Measurements from ENCODE around the gene LDAF1. TPM values are rescaled to one million over a fixed set of nuclear protein-coding genes. Genes with fewer than 3 reads are reported as not detected.

Gene LDAF1
- total RNA-seq, 2 experiments from 2014 or later, result 11.0 to 11.2 TPM

DNA sequence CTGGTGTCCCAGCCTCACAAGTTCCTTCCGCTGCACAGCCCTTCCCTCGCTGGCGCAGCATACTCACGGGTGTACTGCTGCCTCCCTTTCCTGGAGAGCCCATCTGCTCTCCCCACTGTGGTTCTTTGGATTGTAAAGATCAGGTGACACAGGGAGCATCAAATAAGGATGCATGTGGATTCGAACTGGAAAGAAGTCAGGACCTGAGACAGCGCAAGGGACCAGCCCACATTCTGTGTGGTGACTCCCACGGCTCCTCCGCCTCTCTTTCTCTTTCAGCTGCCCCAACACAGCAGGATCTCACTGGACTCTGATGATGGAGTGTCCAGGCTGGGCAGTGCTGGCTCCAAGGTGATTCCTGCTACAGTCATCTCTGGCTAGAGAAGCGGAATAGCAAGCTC, 8.1 kb downstream of the LDAF1 start:
- DNase-seq, result no peak
- intact Hi-C loops (cut with DNase I, micrococcal nuclease), result no loop called here
- Histone ChIP-seq H3K4me1 (ENCODE audit: insufficient read depth, low read length) (peaks cover 2% of the 10 kb centered on the region), H3K9me3 (ENCODE audit: control insufficient read depth in 1 of 2, insufficient read depth in 1 of 2, low read length in 2 of 2) (no peaks in the 10 kb centered on the region), H3K27ac (ENCODE audit: low read depth in 1 of 2, low read length in 2 of 2) (no peak overlapping the region), H3K36me3 (ENCODE audit: insufficient read depth, low read length) (peaks cover 22% of the 10 kb centered on the region), H3K4me3 (ENCODE audit: low read length) (no peak overlapping the region), H3K27me3 (ENCODE audit: control insufficient read depth in 1 of 2, insufficient read depth in 2 of 2, low read length in 2 of 2) (no peaks in the 10 kb centered on the region)
- ChIA-PET CTCF (no interaction called here), POLR2A (interaction anchor here (1.0 kb wide), 1 partner anchor 8 kb away, joined by 4 read pairs; the partner anchor contains the start of gene LDAF1)
- Mint-ChIP-seq H3K27me3 (no peaks in the 10 kb centered on the region), H3K27ac (no peak overlapping the region), H3K4me1 (ENCODE audit: low read depth) (no peaks in the 10 kb centered on the region), H3K36me3 (ENCODE audit: low read depth) (peaks cover 62% of the 10 kb centered on the region), H3K9me3 (no peaks in the 10 kb centered on the region), H3K4me3 (no peak overlapping the region)
- TF ChIP-seq, protein P1, sequence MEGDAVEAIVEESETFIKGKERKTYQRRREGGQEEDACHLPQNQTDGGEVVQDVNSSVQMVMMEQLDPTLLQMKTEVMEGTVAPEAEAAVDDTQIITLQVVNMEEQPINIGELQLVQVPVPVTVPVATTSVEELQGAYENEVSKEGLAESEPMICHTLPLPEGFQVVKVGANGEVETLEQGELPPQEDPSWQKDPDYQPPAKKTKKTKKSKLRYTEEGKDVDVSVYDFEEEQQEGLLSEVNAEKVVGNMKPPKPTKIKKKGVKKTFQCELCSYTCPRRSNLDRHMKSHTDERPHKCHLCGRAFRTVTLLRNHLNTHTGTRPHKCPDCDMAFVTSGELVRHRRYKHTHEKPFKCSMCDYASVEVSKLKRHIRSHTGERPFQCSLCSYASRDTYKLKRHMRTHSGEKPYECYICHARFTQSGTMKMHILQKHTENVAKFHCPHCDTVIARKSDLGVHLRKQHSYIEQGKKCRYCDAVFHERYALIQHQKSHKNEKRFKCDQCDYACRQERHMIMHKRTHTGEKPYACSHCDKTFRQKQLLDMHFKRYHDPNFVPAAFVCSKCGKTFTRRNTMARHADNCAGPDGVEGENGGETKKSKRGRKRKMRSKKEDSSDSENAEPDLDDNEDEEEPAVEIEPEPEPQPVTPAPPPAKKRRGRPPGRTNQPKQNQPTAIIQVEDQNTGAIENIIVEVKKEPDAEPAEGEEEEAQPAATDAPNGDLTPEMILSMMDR (IDR thresholded peaks at IDR 0.05), result no peak
- ATAC-seq (ENCODE audit: poor library complexity), result no peak

DNA sequence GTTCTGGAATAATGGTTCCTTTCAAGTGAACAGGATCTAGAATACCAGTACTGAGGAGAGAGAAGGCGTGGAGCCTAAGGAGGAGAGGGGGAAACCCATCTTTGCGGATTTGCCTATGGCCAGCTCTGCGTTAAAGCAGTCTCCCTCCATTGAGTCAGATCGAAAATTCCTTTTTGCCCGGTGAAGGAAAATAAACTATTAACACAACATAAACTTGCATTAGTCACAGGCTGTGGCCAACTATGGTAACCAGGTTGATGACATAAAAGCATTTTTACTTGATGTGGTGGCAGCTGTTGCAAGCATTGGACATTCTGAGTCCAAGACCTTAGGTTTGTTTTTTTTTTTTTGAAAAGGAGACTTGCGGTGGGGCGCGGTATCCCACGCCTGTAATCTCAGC, 8.9 kb downstream of the LDAF1 start:
- POLR2A ChIA-PET, result interaction anchor here (1.0 kb wide), 1 partner anchor 9 kb away, joined by 4 read pairs; the partner anchor contains the start of gene LDAF1
- intact Hi-C loops (cut with DNase I, micrococcal nuclease), result no loop called here

DNA sequence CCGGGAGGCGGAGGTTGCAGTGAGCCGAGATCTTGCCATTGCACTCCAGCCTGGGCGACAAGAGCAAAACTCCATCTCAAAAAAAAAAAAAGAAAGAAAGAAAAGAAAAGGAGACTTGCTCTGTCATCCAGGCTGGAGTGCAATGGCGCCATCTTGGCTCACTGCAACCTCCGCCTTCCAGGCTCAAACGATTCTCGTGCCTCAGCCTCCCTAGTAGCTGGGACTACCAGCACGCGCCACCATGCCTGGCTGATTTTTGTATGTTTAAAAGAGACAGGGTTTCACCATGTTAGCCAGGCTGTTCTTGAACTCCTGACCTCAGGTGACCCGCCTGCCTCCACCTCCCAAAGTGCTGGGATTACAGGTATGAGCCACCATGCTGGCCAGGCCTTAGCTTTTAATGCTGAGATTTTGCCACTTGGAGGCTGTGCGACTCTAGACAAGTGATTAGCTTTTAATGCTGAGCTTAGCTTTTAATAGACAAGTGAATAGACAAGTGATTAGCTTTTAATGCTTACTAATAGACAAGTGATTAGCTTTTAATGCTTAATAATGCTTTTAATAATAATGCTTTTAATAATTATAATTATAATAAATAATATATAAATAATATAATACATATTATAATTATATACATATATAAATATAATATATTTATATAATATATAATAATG, 9.6 kb downstream of the LDAF1 start:
- no peak overlapping the region for H3K4me3 Mint-ChIP-seq
- Histone ChIP-seq H3K36me3 (ENCODE audit: insufficient read depth, low read length) (peaks cover 28% of the 10 kb centered on the region), H3K27ac (ENCODE audit: low read depth in 1 of 2, low read length in 2 of 2) (no peak overlapping the region), H3K4me1 (ENCODE audit: insufficient read depth, low read length) (no peaks in the 10 kb centered on the region), H3K9me3 (ENCODE audit: control insufficient read depth in 1 of 2, insufficient read depth in 1 of 2, low read length in 2 of 2) (no peaks in the 10 kb centered on the region), H3K4me3 (ENCODE audit: low read length) (no peak overlapping the region), H3K27me3 (ENCODE audit: control insufficient read depth in 1 of 2, insufficient read depth in 2 of 2, low read length in 2 of 2) (no peaks in the 10 kb centered on the region)
- H3K4me1 Mint-ChIP-seq (ENCODE audit: low read depth), result no peaks in the 10 kb centered on the region
- TF ChIP-seq, protein P1 (IDR thresholded peaks at IDR 0.05), result no peak
- H3K27me3 Mint-ChIP-seq, result no peaks in the 10 kb centered on the region
- H3K36me3 Mint-ChIP-seq (ENCODE audit: low read depth), result peaks cover 68% of the 10 kb centered on the region
- ATAC-seq (ENCODE audit: poor library complexity) (no peak), DNase-seq (no peak)
- H3K9me3 Mint-ChIP-seq, result no peaks in the 10 kb centered on the region
- intact Hi-C loops (cut with DNase I, micrococcal nuclease), result no loop called here
- ChIA-PET POLR2A (no interaction called here), CTCF (no interaction called here)
- no peak overlapping the region for H3K27ac Mint-ChIP-seq

More for the DNA sequence above, 8.9 kb downstream of the LDAF1 start:
- ATAC-seq (ENCODE audit: poor library complexity) (no peak), DNase-seq (no peak)
- Mint-ChIP-seq H3K36me3 (ENCODE audit: low read depth) (peaks cover 66% of the 10 kb centered on the region), H3K9me3 (no peaks in the 10 kb centered on the region), H3K27ac (no peak overlapping the region), H3K4me3 (no peak overlapping the region), H3K4me1 (ENCODE audit: low read depth) (no peaks in the 10 kb centered on the region), H3K27me3 (no peaks in the 10 kb centered on the region)
- TF ChIP-seq, protein P1 (IDR thresholded peaks at IDR 0.05), result no peak
- Histone ChIP-seq H3K36me3 (ENCODE audit: insufficient read depth, low read length) (peaks cover 24% of the 10 kb centered on the region), H3K27me3 (ENCODE audit: control insufficient read depth in 1 of 2, insufficient read depth in 2 of 2, low read length in 2 of 2) (no peaks in the 10 kb centered on the region), H3K4me3 (ENCODE audit: low read length) (no peak overlapping the region), H3K4me1 (ENCODE audit: insufficient read depth, low read length) (no peaks in the 10 kb centered on the region), H3K27ac (ENCODE audit: low read depth in 1 of 2, low read length in 2 of 2) (no peak overlapping the region), H3K9me3 (ENCODE audit: control insufficient read depth in 1 of 2, insufficient read depth in 1 of 2, low read length in 2 of 2) (no peaks in the 10 kb centered on the region)
- CTCF ChIA-PET, result no interaction called here

All from CD4-positive, alpha-beta T cell (primary cell).